GM12864 (cell line): ENCODE results near the gene COPS4.
"Not testable (repeated sequence)": the region's sequence is repeated elsewhere in the genome, so short reads cannot be mapped to it uniquely, and the experiment has no call there.

ENCODE experiments used
- DNase-seq: peaks from one replicate; pipeline ENCODE4 v3.0.0-alpha.2; 2011; ENCODE audit warnings: low read depth
- H3K4me3 ChIP-seq: 2 replicates; pipeline ENCODE4 v1.5.1; 2011; ENCODE audit warnings: mild to moderate bottlenecking, low read depth, low read length, control low read depth
- TF ChIP-seq, protein P1 (sequence below): IDR thresholded peaks from 2 replicates; pipeline ENCODE4 v1.5.1; 2011; ENCODE audit warnings: low read depth, mild to moderate bottlenecking, moderate library complexity, low read length, control low read depth, inconsistent platforms; ENCODE audit errors: missing control alignments

COPS4 gene

DNA sequence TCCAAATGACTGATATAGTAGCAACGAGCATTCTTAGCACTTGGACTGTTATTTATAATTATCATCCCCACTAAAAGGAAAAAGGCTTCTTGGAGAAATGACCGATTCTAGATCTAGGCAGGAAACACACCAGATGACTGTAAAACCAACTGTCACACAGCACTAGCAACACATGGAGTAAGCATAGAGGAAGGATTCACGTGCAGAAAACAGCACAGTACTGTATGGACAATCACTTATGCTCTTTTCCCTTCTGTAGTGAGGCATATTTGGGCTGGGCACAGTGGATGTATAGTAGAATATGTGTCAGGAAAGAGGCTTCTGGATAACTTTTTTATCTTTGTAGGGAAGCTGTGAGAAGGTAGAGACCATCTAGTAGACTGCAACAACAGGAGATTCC is 6.0 kb upstream of the COPS4 start:
- TF ChIP-seq, protein P1, sequence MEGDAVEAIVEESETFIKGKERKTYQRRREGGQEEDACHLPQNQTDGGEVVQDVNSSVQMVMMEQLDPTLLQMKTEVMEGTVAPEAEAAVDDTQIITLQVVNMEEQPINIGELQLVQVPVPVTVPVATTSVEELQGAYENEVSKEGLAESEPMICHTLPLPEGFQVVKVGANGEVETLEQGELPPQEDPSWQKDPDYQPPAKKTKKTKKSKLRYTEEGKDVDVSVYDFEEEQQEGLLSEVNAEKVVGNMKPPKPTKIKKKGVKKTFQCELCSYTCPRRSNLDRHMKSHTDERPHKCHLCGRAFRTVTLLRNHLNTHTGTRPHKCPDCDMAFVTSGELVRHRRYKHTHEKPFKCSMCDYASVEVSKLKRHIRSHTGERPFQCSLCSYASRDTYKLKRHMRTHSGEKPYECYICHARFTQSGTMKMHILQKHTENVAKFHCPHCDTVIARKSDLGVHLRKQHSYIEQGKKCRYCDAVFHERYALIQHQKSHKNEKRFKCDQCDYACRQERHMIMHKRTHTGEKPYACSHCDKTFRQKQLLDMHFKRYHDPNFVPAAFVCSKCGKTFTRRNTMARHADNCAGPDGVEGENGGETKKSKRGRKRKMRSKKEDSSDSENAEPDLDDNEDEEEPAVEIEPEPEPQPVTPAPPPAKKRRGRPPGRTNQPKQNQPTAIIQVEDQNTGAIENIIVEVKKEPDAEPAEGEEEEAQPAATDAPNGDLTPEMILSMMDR, result no peak

DNA sequence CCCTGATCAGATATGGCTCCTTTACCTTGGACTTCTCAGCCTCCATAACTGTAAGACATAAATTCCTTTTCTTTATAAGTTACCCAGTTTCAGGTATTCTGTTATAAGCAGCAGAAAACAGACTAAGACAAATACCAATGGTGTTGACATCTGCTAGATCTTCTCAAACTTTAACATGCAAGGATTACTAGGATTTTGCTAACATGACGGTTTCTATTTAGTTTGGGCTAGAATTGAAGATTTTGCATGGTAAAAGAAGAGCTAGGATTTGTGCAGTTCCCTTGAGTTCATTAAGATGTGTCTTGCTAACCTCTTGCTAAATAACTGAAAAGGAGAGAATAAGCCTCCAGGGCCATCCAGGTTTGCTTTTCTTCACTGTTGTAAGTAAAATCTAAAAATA is 5.3 kb upstream of the COPS4 start:
- TF ChIP-seq, protein P1, result no peak
- H3K4me3 ChIP-seq, result no peak overlapping the region
- DNase-seq, result no peak

More for the DNA sequence above, 6.0 kb upstream of the COPS4 start:
- H3K4me3 ChIP-seq, result no peak overlapping the region
- DNase-seq, result no peak

DNA sequence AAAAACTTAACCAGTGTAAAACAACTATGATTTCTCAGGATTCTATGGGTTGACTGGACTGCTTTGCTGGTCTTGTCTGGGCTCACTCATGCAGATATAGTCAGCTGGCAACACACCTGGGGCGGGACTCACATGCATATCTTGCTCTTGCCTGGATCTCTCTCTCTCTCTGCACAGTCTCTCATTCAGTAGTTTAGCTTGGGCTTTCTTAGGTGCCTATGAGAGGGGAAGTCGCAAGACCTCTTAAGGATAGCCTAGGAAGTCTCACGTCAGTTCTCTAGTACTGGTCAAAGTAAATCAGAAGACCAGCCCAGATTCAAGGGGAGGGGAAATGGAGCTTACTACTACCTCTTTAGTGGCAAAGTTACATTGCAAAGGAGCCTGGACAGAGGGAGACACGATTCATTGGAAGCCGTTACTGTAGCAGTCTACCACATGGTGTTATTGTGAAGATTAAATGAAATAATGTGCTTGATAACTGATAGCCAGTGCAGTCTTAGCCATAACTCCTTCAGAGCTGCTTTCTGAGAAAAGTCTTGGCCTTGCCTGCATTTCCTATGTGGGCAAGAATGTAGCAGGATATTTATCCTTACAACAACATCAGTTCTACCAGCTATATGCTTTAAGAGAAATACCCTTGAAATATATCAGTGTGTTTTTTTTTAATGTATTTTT is 2.1 kb downstream of the COPS4 start:
- no peak overlapping the region for H3K4me3 ChIP-seq

DNA sequence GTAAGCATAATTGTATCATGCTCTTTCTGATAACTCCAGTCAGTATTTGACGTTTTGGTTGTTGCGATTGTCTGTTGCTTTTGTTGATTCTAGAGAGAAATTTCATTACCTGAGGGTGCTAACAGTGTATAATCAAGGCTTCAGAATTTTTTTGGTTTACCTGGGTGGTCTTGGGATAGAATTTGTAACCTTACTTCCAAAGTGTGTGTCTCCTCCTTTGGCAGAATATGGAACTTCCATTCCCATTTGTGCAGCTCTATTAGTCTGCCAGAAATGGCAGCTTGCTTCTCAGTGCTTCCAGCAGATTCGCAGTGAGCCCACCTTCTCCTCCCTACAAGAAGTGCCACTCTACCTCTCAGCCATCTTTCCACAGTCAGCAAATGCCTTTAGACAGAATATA is 5.3 kb downstream of the COPS4 start:
- DNase-seq, result no peak
- H3K4me3 ChIP-seq, result no peak overlapping the region
- TF ChIP-seq, protein P1, result no peak

More for the DNA sequence above, 2.1 kb downstream of the COPS4 start:
- TF ChIP-seq, protein P1, result no peak
- no peak for DNase-seq

DNA sequence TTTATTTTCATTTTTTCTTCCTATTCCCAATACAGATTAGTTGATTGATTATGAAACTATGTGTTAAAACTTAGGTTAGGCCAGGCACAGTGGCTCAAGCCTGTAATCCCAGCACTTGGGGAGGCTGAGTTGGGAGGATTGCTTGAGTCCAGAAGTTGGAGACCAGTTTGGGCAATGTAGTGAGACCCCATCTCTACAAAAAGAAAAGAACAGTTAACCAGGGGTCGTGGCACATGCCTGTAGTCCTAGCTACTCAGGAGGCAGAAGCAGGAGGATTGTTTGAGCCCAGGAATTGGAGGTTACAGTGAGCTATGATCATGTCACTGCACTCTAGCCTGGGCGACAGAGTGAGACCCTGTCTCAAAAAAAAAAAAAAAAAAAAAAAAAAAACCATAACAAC is 8.2 kb downstream of the COPS4 start:
- not testable (repeated sequence) for H3K4me3 ChIP-seq, DNase-seq

DNA sequence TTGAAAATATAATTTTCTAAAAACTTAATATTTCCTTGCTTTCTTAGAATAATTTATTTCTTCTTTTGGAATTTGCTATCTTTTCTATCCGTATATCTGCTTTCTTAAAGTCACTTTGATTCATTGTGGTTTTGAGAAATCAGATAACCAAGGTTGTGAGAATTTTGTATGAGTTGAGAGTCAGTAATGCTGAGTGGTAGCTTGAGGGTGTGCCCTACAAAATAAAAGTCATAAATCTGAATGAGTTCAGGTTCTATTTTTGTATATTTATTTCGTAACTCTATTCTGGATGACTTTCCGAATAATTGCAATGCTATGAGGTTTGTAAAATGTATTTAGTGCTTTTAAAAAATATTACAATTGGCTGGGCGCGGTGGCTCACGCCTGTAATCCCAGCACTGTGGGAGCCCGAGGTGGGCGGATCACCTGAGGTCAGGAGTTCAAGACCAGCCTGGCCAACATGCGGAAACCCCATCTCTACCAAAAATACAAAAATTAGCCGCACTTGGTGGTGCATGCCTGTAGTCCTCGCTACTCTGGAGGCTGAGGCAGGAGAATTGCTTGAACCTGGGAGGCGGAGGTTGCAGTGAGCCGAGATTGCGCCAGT is 8.9 kb downstream of the COPS4 start:
- no peak for DNase-seq
- TF ChIP-seq, protein P1, result no peak
- H3K4me3 ChIP-seq, result no peak overlapping the region

DNA sequence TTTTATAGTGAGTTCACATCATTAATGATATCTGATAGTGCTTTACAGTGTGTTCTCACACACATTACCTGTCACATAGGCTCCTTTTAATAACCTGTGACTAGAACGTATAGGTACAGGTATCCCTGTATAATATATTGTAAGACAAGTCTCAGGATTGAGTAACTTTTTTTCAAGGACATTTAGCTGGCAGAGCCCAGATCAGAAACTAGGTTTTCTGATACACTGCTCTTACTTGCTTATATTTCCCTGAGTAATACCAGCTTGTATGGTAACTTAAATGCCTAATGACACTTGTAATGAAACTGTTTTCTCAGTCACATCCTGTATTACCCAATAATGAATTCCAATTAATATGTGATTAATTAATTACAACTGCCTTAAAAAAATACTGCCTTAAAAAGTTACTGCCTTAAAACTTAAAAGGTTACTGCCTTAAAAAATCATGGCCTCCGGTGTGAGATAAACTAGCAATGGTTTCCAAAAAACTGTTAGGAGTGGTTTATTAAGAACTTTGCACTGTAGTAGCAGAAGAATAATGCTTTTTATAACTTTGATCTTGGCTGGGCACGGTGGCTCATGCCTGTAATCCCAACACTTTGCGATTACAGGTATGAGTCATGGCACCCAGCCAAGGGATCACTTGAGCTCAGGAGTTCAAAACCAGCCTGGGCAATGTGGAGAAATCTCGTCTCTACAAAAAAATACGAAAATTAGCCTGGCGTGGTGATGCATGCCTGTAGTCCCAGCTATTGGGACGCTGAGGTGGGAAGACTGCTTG is 11.9 kb downstream of the COPS4 start:
- TF ChIP-seq, protein P1, result no peak
- no peak overlapping the region for H3K4me3 ChIP-seq
- DNase-seq, result no peak

DNA sequence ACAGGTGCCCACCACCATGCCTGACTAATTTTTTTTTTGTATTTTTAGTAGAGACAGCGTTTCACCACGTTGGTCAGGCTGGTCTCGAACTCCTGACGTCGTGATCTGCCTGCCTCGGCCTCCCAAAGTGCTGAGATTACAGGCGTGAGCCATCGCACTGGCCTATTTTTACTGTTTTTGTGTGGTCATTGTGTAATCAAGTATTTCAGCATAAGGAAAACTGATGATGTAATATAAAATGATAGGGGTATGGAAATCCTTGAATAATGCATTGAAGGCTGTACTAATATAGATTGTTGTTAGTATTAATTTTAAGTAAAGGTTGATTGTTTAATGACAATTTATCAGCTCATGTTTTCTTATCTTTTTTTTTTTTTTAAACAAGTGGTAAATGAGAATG is 13.8 kb downstream of the COPS4 start:
- not testable (repeated sequence) for DNase-seq, H3K4me3 ChIP-seq
